Stomach (tissue), 4 donors: ENCODE measurements around the gene SPATA18.

Source experiments
- EP300 ChIP-seq: sonication (generic); formaldehyde crosslinking; IDR thresholded peaks from one replicate; pipeline ENCODE4 v1.6.1; 2017; ENCODE audit warnings: antibody characterized with exemption
- POLR2A ChIP-seq, 4 donors: fragments of 450-650 bp; IDR thresholded peaks; one replicate each; pipeline ENCODE4 v1.6.1; 2016; ENCODE audit warnings: antibody characterized with exemption in 4 of 4, control low read depth in 2 of 4, mild to moderate bottlenecking in 1 of 4, moderate library complexity in 1 of 4
- TF ChIP-seq, protein P1 (sequence below), 7 experiments: fragments of 450-650 bp in 4 of 7; fragments of 200-600 bp in 3 of 7; sonication (generic) in 3 of 7; IDR thresholded peaks; one replicate each; pipeline ENCODE4 v1.5.1; 2016 to 2019; ENCODE audit warnings: antibody characterized with exemption in 7 of 7, control low read depth in 2 of 7, mild to moderate bottlenecking in 1 of 7

DNA sequence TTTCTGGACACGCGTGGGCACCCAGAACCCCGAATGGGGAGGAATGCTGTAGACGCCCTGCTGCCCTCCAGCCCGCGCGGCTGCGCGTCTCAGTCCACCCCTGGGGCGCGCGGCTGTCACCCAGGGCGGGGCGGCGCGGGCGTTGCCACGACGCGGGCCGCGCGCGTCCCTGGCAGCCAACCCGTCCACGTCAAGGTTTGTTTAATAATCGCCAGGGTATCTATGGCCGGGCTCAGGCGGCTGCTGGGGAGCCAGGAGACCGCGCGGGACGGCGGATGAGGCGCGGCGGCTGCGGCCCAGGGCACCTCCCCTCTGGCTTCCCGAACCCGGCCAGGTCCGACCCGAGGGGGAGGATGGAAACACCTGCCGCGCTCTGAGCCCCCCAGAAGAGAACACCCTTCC, at the start of gene SPATA18:
- TF ChIP-seq POLR2A (IDR thresholded peaks at IDR 0.05) (no peak), EP300 (no peak)
- TF ChIP-seq, protein P1, sequence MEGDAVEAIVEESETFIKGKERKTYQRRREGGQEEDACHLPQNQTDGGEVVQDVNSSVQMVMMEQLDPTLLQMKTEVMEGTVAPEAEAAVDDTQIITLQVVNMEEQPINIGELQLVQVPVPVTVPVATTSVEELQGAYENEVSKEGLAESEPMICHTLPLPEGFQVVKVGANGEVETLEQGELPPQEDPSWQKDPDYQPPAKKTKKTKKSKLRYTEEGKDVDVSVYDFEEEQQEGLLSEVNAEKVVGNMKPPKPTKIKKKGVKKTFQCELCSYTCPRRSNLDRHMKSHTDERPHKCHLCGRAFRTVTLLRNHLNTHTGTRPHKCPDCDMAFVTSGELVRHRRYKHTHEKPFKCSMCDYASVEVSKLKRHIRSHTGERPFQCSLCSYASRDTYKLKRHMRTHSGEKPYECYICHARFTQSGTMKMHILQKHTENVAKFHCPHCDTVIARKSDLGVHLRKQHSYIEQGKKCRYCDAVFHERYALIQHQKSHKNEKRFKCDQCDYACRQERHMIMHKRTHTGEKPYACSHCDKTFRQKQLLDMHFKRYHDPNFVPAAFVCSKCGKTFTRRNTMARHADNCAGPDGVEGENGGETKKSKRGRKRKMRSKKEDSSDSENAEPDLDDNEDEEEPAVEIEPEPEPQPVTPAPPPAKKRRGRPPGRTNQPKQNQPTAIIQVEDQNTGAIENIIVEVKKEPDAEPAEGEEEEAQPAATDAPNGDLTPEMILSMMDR (IDR thresholded peaks at IDR 0.05), result no peak
